GM10248 (cell line): ENCODE data around the gene EIF5AL1.
"Not testable (repeated sequence)": the region's sequence is repeated elsewhere in the genome, so short reads cannot be mapped to it uniquely, and the experiment has no call there.

Source experiments
- CTCF ChIA-PET: fragments of 300-600 bp; sonication (Branson Sonifier 250); formaldehyde crosslinking; extraction: SDS; loops from one replicate; lab custom pipeline; 2021; ENCODE audit warnings: antibody characterized with exemption; lab: Yijun Ruan, JAX
- POLR2A ChIA-PET: fragments of 350-650 bp; sonication (Branson Sonifier 250); formaldehyde crosslinking; extraction: SDS; loops from one replicate; lab custom pipeline; 2020; ENCODE audit warnings: antibody characterized with exemption; lab: Yijun Ruan, JAX
- DNase-seq: peaks from one replicate; pipeline ENCODE4 v3.0.0; 2012; ENCODE audit errors: extremely low spot score
- TF ChIP-seq, protein P1 (sequence below): IDR thresholded peaks from 2 replicates; pipeline ENCODE4 v1.5.1; 2012; ENCODE audit warnings: mild to moderate bottlenecking, low read depth; ENCODE audit errors: extremely low read depth, missing control alignments, control extremely low read depth

Gene EIF5AL1

GRCh38 chr10:79511891-79512583, at the start of gene EIF5AL1:
Gene EIF5AL1 (plus strand): TSS chr10:79512533. CDS start chr10:79512650, 117 bp downstream.
- DNase-seq, POLR2A ChIA-PET, CTCF ChIA-PET: not testable (repeated sequence)

- CTCF ChIA-PET, result interaction anchor here (1.2 to 1.7 kb wide), 2 partner anchors 73 to 90 kb away, joined by 3 to 5 read pairs; no protein-coding TSS in a partner anchor
- TF ChIP-seq, protein P1, sequence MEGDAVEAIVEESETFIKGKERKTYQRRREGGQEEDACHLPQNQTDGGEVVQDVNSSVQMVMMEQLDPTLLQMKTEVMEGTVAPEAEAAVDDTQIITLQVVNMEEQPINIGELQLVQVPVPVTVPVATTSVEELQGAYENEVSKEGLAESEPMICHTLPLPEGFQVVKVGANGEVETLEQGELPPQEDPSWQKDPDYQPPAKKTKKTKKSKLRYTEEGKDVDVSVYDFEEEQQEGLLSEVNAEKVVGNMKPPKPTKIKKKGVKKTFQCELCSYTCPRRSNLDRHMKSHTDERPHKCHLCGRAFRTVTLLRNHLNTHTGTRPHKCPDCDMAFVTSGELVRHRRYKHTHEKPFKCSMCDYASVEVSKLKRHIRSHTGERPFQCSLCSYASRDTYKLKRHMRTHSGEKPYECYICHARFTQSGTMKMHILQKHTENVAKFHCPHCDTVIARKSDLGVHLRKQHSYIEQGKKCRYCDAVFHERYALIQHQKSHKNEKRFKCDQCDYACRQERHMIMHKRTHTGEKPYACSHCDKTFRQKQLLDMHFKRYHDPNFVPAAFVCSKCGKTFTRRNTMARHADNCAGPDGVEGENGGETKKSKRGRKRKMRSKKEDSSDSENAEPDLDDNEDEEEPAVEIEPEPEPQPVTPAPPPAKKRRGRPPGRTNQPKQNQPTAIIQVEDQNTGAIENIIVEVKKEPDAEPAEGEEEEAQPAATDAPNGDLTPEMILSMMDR, result no peak
- POLR2A ChIA-PET, result no interaction called here
- no peak for DNase-seq
These were observed 48.5 kb upstream of the EIF5AL1 start for GRCh38 chr10:79463578-79464496.

GRCh38 chr10:79465341-79465740, 47.0 kb upstream of the EIF5AL1 start:
- ChIA-PET POLR2A (no interaction called here), CTCF (no interaction called here)
- DNase-seq, result no peak
- TF ChIP-seq, protein P1, result no peak

DNA sequence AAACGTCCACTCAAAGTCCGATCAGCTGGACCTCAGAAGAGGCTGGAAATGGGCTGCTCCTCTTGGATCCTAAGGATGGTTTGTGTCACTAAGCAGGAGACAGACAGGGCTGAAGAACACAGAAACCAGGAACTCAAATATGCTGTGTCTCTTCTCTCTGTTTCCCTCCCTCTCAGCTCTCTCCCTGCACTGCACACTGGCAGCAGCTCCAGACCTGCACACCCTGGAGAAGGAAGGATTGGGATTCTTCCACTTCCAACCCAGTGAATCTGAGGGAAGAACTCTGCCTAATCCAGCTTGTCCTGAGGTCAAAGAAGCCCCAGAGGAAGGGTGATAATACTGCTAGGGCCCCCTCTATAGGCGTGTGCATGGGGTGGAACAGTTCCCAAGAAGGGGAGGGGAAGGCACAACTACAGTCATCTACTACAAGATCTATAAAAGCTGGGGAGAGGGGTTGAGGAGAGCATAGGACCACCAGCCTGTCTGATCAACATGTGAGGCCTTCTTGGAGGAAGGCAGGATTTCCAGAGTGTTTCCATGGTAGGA, 44.2 kb upstream of the EIF5AL1 start:
- POLR2A ChIA-PET, result no interaction called here
- TF ChIP-seq, protein P1, result no peak
- DNase-seq, result no peak
- CTCF ChIA-PET, result interaction anchor here (0.6 to 6.8 kb wide), 21 partner anchors 9 to 120 kb away, joined by 3 to 64 read pairs (median 5); no protein-coding TSS in a partner anchor

GRCh38 chr10:79468841-79469585, 43.3 kb upstream of the EIF5AL1 start:
- ChIA-PET CTCF (interaction anchor here (0.9 to 6.8 kb wide), 11 partner anchors 8 to 121 kb away, joined by 3 to 64 read pairs (median 6); no protein-coding TSS in a partner anchor), POLR2A (no interaction called here)
- TF ChIP-seq, protein P1, result no peak
- no peak for DNase-seq

DNA sequence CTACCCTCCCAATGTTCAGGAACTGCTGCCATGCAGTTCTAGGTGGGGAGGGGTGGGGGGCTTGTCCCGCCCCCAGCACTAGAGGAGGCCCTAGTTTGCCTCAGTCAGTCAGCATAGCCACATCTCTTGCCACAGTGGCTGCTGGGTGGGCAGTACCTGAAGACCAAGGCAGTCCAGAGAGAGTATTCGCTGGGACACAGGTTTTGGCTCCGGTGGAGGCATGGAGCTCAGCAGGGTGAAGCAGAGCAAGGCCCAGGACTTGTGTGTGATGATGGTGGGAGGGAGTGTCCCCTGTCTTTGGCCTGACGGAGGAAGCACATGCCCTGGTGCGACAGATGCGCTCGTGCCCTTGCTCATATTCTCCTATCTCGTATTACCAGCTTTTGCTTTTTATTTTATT, 42.2 kb upstream of the EIF5AL1 start:
- ChIA-PET CTCF (interaction anchor here (1.6 to 6.8 kb wide), 6 partner anchors 10 to 96 kb away, joined by 5 to 64 read pairs (median 12); no protein-coding TSS in a partner anchor), POLR2A (no interaction called here)
- no peak for DNase-seq
- TF ChIP-seq, protein P1, result no peak
